Measurements from ENCODE around the gene MYO16. TPM values are rescaled to one million over a fixed set of nuclear protein-coding genes. Genes with fewer than 3 reads are reported as not detected.

Gene MYO16
- total RNA-seq, 2 experiments from 2014 or later = not detected

DNA sequence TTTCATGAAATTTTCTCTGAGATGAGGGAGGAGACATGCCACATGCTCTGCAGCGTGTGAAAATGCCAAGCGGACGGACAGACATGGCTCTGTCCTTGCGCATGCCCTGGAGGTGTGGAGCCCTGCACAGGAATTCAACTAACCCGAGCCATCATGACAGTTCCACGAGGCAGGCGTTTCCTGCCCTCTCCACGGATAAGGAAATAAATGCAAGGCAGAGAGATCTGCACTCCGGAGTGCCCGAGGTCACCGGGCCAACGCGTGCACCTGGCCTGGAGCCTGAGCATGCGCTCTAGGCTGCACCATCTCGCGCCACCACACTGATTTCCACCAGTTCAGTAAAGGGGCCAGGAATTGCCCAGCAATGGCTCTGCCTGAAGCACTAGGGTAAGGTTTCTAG lies 298.2 kb downstream of the MYO16 start:
- Mint-ChIP-seq H3K27ac (no peak overlapping the region), H3K27me3 (peaks cover 5% of the 10 kb centered on the region), H3K4me3 (no peak overlapping the region), H3K4me1 (no peaks in the 10 kb centered on the region), H3K9me3 (no peaks in the 10 kb centered on the region), H3K36me3 (ENCODE audit: low read depth) (no peaks in the 10 kb centered on the region)
- DNase-seq = no peak
- CTCF ChIA-PET = no interaction called here
- POLR2A ChIA-PET = no interaction called here

DNA sequence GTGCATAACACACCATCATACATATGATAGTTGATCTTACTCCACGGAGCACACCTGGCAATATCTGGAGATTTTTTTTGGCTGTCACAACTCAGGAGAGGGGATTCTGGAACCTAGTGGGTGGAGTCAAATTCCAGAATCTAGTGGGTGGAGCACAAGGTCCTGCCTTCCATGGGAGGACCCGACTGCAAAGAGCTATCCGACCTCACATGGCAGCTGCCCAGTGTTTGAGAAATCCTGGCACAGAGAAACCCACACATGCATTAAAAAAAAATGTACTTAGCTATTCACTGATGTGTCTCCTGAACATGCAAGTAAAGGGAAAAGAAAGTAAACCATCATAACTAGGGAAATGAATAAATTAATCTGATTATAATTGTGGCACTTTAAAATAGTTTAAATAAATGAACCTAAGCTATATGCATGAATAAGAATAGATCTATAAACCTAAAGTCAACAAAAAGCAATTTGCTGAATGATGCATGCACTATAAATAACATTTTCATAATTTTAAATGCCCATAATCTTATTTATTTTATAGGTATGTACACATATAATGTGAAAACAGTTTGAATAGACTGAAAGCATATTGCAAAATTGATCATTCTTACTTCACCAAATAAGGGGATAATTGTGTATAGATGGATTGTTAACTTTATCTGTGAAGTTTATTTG lies 300.3 kb downstream of the MYO16 start:
- H3K4me1 Mint-ChIP-seq = no peaks in the 10 kb centered on the region
- DNase-seq = no peak
- ChIA-PET CTCF (interaction anchor here (0.7 kb wide), 1 partner anchor 21 kb away, joined by 3 read pairs; no protein-coding TSS in a partner anchor), POLR2A (no interaction called here)
- H3K27ac Mint-ChIP-seq = no peak overlapping the region
- peaks cover 5% of the 10 kb centered on the region for H3K27me3 Mint-ChIP-seq
- H3K36me3 Mint-ChIP-seq (ENCODE audit: low read depth) = no peaks in the 10 kb centered on the region
- no peaks in the 10 kb centered on the region for H3K9me3 Mint-ChIP-seq
- no peak overlapping the region for H3K4me3 Mint-ChIP-seq

DNA sequence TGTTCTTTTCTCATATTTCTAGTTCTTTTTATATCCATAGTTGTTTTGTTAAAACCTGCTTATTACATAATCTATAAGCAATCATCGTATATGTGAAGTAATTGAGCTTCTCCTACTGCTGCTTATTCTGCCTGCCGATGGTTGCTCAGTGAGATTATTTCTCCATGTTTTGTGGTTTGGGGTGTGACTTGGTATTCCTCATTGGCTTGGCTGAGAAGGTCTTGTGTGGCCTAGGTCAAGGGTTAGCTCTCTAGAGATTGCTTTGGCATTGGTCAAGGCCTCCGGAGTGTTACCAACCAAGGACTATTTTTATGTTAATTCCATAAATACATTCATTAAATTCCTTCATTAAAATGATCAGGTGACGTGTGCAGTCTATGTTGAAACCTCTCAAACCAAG lies 302.8 kb downstream of the MYO16 start:
- H3K9me3 Mint-ChIP-seq = no peaks in the 10 kb centered on the region

DNA sequence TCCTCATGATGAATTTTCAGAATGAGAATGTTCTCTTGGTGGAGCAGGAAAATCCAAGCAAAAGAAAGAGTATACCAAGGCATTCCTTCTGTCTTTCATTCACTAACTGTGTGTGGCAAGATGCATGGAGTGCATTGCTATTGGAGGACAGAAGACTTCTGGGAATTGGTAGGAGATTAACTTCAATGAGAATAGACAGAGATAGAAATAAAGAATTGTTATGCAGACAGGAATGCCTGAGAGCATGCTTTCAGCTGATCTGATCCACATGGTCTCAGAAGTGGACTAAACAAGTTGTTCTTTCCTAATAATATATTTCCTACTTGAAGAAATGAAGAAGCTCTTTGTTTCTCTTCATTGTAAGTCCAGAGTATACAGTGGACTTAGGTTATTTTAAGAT lies 303.6 kb downstream of the MYO16 start:
- DNase-seq = no peak
- Mint-ChIP-seq H3K9me3 (no peaks in the 10 kb centered on the region), H3K27me3 (peaks cover 9% of the 10 kb centered on the region), H3K36me3 (ENCODE audit: low read depth) (no peaks in the 10 kb centered on the region), H3K27ac (no peak overlapping the region), H3K4me1 (no peaks in the 10 kb centered on the region), H3K4me3 (no peak overlapping the region)
- ChIA-PET CTCF (no interaction called here), POLR2A (no interaction called here)

More for the DNA sequence above, 302.8 kb downstream of the MYO16 start:
- no peaks in the 10 kb centered on the region for H3K36me3 Mint-ChIP-seq (ENCODE audit: low read depth)
- no peak overlapping the region for H3K27ac Mint-ChIP-seq
- peaks cover 9% of the 10 kb centered on the region for H3K27me3 Mint-ChIP-seq
- ChIA-PET POLR2A (no interaction called here), CTCF (no interaction called here)
- DNase-seq = no peak
- H3K4me3 Mint-ChIP-seq = no peak overlapping the region
- H3K4me1 Mint-ChIP-seq = no peaks in the 10 kb centered on the region

DNA sequence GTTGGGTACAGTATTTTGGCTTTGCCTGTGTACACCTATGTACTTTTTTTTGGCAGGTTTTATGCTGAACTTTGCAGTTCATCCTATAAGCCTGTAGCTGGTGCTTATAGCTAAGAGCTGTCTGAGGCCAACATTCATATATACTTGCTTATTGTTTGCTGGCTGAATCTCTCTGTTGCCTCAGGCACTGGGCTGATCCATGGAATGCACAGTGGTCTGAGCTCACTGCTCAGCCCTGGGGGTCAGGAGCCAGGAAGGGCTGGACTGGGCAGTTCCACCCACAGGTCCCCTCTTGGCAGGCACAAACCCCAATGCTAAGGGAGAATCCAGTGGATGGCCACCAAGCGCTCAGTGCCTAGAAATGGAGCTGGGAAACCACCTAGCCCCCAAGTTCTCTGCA lies 308.7 kb downstream of the MYO16 start:
- no peak for DNase-seq
- no peaks in the 10 kb centered on the region for H3K4me1 Mint-ChIP-seq
- H3K27ac Mint-ChIP-seq = no peak overlapping the region
- H3K36me3 Mint-ChIP-seq (ENCODE audit: low read depth) = no peaks in the 10 kb centered on the region
- ChIA-PET CTCF (no interaction called here), POLR2A (no interaction called here)
- no peak overlapping the region for H3K4me3 Mint-ChIP-seq
- no peaks in the 10 kb centered on the region for H3K9me3 Mint-ChIP-seq
- peaks cover 4% of the 10 kb centered on the region for H3K27me3 Mint-ChIP-seq

DNA sequence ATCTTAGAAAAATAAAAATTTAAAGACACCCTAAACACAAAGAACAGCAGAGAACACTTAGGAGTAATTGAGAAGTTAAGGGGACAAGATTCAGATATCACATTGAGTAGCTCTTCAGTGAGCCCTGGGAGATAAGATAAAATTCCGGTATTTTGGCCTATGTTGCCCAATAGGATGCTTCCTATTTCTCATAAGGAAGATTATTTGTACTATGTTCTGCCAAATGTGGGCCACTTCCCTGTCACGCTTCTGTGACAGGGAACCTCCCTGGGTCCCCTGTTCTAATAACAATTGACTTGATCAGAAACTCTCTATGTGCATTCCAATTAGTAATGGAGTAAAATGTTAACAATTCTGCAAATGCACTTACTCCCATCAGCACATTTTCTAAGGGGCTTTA lies 310.7 kb downstream of the MYO16 start:
- Mint-ChIP-seq H3K27me3 (peaks cover 1% of the 10 kb centered on the region), H3K36me3 (ENCODE audit: low read depth) (no peaks in the 10 kb centered on the region), H3K4me1 (no peaks in the 10 kb centered on the region), H3K27ac (no peak overlapping the region), H3K4me3 (no peak overlapping the region), H3K9me3 (no peaks in the 10 kb centered on the region)
- DNase-seq = no peak
- ChIA-PET CTCF (no interaction called here), POLR2A (no interaction called here)

DNA sequence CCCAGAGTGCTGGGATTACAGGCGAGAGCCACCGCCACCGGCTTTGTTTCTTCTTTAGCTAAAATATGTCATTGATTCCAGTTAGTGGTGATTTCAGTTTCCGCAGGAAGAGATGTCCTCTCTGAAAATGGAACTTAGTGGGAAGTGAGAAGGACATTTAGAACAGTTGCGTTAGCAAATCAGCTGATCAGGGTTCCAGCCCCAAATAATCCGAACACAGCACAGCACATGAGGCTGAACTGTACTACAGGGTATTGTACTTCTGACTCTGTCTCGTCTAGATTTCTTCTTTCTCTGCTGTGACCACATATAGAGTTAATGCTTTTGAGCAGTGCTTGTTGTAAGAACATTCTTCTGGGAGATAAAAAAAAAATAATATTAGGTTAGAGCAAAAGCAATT lies 314.4 kb downstream of the MYO16 start:
- ChIA-PET POLR2A (no interaction called here), CTCF (no interaction called here)
- Mint-ChIP-seq H3K27ac (no peak overlapping the region), H3K27me3 (no peaks in the 10 kb centered on the region), H3K4me3 (no peak overlapping the region), H3K9me3 (no peaks in the 10 kb centered on the region), H3K36me3 (ENCODE audit: low read depth) (no peaks in the 10 kb centered on the region), H3K4me1 (no peaks in the 10 kb centered on the region)
- DNase-seq = no peak

DNA sequence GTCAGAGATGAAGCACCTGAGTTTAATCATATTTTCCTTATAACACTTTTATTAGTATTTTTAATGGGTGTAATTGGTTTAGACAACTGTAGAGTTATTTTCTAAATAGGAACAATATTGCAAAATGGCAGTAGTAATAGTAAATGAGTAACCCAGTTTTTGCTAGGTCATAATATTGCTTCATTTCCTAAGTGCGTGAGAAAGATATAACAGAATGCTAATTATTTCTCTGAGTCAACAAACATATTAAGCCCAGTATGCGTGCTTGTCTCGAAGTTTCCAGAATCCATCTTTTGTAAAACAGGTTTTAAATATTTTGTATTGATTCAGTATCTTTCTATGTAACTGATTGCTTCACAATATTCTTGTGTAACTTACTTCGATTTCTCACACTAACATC lies 315.3 kb downstream of the MYO16 start:
- H3K27me3 Mint-ChIP-seq = no peaks in the 10 kb centered on the region
- CTCF ChIA-PET = no interaction called here
- DNase-seq = no peak
- H3K36me3 Mint-ChIP-seq (ENCODE audit: low read depth) = no peaks in the 10 kb centered on the region
- H3K9me3 Mint-ChIP-seq = no peaks in the 10 kb centered on the region
- H3K4me3 Mint-ChIP-seq = no peak overlapping the region
- POLR2A ChIA-PET = no interaction called here
- H3K27ac Mint-ChIP-seq = no peak overlapping the region
- no peaks in the 10 kb centered on the region for H3K4me1 Mint-ChIP-seq

DNA sequence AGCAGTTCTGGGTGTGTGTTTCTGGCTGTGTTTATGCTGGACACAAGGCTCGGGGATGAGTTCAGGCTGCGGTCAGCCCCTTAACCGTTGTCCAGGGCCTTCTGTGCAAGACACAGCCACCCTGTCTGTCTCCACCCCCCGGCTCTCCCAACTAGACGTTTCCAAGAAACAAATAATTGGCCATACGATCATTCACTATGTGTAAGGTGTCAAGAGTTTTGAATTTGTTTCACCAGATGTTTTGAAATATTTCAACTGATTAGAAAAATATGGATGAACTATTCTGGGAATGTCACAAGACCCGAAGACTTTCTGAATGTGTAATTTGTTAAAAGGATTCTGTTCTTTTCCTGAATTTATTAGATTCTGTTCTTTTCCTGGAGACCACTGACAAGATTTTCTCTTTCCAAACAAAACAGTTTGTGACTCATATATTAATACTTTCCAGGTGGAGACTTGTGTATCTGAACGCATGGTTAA lies 318.2 kb downstream of the MYO16 start:
- Mint-ChIP-seq H3K4me1 (no peaks in the 10 kb centered on the region), H3K9me3 (no peaks in the 10 kb centered on the region), H3K4me3 (no peak overlapping the region), H3K36me3 (ENCODE audit: low read depth) (no peaks in the 10 kb centered on the region), H3K27ac (no peak overlapping the region), H3K27me3 (no peaks in the 10 kb centered on the region)
- no peak for DNase-seq
- ChIA-PET POLR2A (no interaction called here), CTCF (no interaction called here)

DNA sequence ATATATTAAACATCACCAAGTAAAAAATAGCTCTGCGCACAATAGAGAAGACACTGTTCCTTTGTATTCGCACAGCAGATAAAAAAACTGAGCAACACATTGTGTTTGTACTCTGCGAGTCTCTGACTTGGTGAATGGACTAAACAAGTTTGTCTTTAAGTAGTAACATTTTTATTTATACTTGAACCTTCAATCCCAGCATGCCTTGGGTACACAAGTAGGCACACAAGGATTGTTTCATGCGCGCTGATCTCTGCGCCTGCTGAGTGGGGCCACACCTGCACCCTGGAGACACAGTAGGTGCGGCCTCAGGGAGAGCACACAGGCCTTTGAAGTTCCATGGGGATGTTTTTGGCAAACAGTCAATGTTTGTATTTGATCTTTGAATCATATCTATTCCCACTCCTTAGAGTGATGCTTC lies 318.9 kb downstream of the MYO16 start:
- H3K36me3 Mint-ChIP-seq (ENCODE audit: low read depth) = no peaks in the 10 kb centered on the region
- H3K9me3 Mint-ChIP-seq = no peaks in the 10 kb centered on the region
- no peak overlapping the region for H3K4me3 Mint-ChIP-seq
- no peaks in the 10 kb centered on the region for H3K4me1 Mint-ChIP-seq
- ChIA-PET POLR2A (no interaction called here), CTCF (no interaction called here)
- H3K27ac Mint-ChIP-seq = no peak overlapping the region
- no peaks in the 10 kb centered on the region for H3K27me3 Mint-ChIP-seq
- DNase-seq = no peak

DNA sequence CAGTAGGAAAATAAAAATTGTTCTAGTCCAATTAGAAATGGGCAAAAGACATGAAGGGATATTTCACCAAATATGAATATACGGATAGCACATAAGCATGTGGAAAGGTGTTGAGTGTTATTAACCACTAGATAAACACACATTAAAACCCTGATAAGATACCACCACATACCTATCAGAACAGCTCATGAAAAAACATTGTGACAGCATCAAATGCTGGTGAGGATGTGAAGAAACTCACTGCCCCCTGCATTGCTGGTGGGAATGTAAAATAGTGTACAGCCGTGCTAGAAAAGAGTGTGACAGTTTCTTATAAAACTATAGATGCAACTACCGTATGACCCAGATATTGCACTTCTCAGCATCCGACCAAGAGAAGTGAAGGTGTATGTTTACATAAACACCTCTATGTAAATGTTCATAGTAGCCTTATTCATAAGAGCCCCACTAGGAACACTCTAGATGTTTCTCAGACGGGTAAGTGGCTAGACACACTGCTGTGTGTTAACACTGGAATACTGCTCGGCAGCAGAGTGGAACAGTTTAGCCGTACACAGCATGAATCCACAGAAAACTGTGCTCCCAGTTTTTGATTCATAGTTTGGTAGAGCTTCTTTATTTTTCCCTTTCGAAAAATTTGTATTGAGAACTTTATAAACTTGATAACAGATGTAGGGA lies 321.1 kb downstream of the MYO16 start:
- Mint-ChIP-seq H3K36me3 (ENCODE audit: low read depth) (no peaks in the 10 kb centered on the region), H3K4me3 (no peak overlapping the region), H3K4me1 (no peaks in the 10 kb centered on the region), H3K27me3 (no peaks in the 10 kb centered on the region), H3K27ac (no peak overlapping the region), H3K9me3 (no peaks in the 10 kb centered on the region)
- ChIA-PET POLR2A (no interaction called here), CTCF (interaction anchor here (0.8 to 1.0 kb wide), 2 partner anchors 11 to 21 kb away, joined by 3 to 4 read pairs; no protein-coding TSS in a partner anchor)
- no peak for DNase-seq

DNA sequence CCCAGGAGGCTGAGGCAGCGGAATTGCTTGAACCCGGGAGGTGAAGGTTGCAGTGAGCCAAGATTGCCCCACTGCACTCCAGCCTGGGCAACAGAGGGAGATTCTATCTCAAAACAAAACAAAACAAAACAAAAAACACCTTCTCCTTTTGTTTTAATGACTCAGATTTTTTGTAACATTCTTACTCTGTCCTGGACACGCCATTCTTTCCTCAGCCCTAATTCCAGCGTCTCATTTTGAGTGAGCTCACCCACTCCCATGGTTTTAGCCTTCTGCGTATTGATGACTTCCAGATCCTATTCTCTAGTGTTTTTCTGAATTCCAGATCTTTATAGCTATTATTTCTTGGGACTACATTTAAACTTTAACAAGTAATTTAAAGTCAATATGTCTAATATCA lies 326.3 kb downstream of the MYO16 start:
- H3K27me3 Mint-ChIP-seq = no peaks in the 10 kb centered on the region
- CTCF ChIA-PET = no interaction called here
- no peaks in the 10 kb centered on the region for H3K9me3 Mint-ChIP-seq
- POLR2A ChIA-PET = no interaction called here
- H3K4me3 Mint-ChIP-seq = no peak overlapping the region
- no peaks in the 10 kb centered on the region for H3K4me1 Mint-ChIP-seq
- H3K27ac Mint-ChIP-seq = no peak overlapping the region
- H3K36me3 Mint-ChIP-seq (ENCODE audit: low read depth) = no peaks in the 10 kb centered on the region
- no peak for DNase-seq

DNA sequence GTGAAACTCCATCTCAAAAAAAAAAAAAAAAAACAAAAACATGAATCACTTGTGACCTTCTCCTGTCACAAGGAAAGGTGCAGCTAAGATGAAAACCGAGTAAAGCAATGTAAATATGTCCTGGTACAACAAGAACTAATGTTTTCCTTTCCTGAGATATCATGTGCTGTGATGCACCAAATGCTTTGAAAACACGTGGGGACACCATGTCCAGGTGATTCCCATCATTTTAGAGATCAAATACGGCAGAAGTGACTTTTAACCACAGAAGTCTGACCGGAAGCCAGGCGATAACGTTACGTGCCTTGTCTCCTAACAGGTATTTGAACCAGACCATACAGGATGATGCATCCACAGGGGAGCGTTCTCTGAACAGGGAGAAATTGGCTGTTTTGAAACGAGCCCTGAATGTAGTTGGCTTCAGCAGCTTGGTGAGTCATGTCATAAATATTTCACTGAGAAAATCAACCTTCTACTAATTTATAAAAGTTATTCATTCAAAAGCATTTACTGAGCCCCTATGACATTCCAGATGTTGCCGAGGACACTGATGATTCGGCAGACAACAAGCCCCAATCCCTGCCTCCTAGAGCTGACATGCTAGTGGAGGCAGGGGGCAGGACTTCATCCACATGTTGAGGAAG lies 328.1 kb downstream of the MYO16 start:
- Mint-ChIP-seq H3K4me1 (peaks cover 2% of the 10 kb centered on the region), H3K27ac (no peak overlapping the region), H3K27me3 (no peaks in the 10 kb centered on the region), H3K9me3 (no peaks in the 10 kb centered on the region), H3K4me3 (no peak overlapping the region), H3K36me3 (ENCODE audit: low read depth) (no peaks in the 10 kb centered on the region)
- DNase-seq = no peak
- CTCF ChIA-PET = no interaction called here
- POLR2A ChIA-PET = no interaction called here

DNA sequence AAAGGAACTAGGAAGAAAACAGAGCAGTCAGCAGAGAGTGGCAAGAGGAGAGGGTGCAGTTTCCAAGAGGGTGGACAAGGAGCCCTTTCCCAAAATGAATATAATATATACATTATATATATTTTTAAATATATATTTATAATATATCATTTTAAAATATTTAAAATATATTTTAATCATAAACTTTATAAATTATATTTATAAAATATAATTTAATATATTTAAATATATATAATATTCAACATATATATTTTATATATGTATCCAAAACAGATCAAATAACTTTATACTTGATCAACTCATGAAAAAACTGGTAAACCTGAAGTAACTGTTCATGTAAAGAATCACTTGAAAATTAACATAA lies 328.6 kb downstream of the MYO16 start:
- POLR2A ChIA-PET = no interaction called here
- H3K36me3 Mint-ChIP-seq (ENCODE audit: low read depth) = no peaks in the 10 kb centered on the region
- H3K4me1 Mint-ChIP-seq = peaks cover 2% of the 10 kb centered on the region
- DNase-seq = no peak
- H3K27me3 Mint-ChIP-seq = no peaks in the 10 kb centered on the region
- no peak overlapping the region for H3K4me3 Mint-ChIP-seq
- no peaks in the 10 kb centered on the region for H3K9me3 Mint-ChIP-seq
- CTCF ChIA-PET = no interaction called here
- H3K27ac Mint-ChIP-seq = no peak overlapping the region
